Aortic smooth muscle cell (primary cell): ENCODE data around the gene BEND5. TPM values are rescaled to one million over a fixed set of nuclear protein-coding genes. Genes with fewer than 3 reads are reported as not detected.

Experiments
- total RNA-seq: library from RNA; depleted of rRNA; stranded (reverse); fragments of >200 nt; gene quantifications from 2 replicates; pipeline ENCODE4 v1.2.3, GENCODE V29; 2014

BEND5 gene, protein sequence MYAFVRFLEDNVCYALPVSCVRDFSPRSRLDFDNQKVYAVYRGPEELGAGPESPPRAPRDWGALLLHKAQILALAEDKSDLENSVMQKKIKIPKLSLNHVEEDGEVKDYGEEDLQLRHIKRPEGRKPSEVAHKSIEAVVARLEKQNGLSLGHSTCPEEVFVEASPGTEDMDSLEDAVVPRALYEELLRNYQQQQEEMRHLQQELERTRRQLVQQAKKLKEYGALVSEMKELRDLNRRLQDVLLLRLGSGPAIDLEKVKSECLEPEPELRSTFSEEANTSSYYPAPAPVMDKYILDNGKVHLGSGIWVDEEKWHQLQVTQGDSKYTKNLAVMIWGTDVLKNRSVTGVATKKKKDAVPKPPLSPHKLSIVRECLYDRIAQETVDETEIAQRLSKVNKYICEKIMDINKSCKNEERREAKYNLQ
- total RNA-seq, result 0.12 TPM in 1 of 2 replicates, not detected in the other

DNA sequence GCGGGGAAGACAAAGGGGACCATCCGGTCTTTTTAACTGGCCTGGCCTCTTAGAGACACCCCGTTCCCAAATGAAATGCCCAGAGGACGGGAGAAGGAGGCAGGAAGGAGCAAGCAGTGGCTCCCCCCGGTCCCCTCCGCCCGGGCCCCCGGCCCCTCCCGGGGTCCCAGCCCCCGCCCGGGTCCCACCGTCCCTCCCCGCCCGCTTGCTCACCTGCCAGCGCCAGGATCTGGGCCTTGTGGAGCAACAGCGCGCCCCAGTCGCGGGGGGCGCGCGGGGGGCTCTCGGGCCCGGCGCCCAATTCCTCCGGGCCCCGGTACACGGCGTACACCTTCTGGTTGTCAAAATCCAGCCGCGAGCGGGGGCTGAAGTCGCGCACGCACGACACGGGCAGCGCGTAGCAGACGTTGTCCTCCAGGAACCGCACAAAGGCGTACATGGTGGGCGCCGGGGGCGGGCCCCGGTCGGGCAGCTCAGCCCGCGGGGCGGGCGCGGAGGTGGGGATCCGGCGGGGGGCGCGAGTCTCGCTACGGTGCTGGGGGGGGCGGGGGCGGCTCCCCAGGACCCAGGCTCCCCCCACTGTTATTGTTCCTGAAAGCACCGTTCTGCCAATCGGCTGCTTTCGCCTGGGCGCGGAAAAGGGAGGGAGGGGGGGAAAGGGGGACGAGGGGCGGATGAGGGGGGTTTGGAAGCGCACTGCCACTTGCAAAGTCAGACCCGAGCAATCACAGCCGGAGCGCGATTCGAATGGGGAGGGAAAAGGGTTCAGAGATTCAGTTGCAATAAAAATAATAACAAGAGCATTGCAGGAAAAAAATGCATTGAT lies at the start of gene BEND5:
BEND5 (minus strand) TSS at position 499 of the 826 bp plus-strand sequence; CDS start at position 439, 60 bp downstream.

